8988T (cell line): ENCODE data around the gene PIGT.

Source experiments
- DNase-seq: peaks from one replicate; pipeline ENCODE4 v3.0.0; 2011

The PIGT gene

DNA sequence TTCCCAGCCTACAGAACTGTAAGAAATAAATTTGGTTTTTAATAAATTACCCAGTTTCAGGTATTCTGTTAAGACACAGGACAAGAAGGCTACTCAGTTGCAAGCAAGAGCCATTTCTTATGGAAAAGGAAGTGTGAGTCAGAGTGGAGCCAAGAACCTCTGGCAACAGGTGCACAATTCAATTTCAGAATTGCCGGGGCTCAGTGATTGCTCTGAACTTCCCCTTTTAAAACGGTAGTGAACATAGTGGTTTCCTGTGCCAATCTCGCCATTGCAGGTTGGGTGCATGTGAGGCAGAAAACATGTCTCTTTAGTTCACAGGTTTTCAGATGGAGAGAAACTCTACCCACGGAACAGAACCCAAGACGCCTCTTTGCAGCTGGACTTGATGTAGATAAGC lies 16.4 kb downstream of the PIGT start:
- DNase-seq = no peak

DNA sequence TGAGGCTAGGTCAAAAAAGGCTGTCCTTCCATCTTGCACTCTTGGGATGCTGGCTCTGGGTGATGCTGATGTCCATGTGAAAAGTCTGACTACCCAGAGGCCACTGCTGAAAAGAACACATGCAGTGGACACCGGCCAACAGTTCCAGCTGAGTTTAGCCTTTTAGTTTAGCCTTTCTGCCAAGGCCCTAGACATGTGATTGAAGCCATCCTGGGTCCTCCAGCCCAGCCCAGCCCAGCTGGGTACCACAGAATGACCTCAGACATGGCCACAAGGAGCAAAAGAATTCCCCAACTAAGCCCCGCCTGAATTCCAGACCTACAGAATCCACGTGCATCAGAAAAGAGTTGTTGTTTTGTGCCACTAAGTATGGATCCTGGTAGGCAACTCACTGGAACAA lies 17.4 kb downstream of the PIGT start:
- DNase-seq = no peak

DNA sequence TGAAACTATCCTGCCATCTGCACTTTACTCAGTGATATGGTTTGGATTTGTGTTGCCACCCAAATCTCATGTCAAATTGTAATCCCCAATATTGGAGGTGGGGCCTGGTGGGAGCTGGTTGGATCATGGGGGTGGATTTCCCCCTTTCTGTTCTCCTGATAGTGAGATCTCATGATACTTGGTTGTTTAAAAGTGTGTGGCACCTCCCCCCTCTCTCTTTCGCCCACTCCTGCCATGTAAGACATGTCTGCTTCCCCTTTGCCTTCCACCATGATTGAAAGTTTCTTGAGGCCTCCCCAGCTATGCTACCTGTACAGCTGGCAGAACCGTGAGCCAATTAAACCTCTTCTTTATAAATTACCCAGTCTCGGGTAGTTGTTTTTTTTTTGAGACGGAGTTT lies 18.0 kb downstream of the PIGT start:
- no peak for DNase-seq

DNA sequence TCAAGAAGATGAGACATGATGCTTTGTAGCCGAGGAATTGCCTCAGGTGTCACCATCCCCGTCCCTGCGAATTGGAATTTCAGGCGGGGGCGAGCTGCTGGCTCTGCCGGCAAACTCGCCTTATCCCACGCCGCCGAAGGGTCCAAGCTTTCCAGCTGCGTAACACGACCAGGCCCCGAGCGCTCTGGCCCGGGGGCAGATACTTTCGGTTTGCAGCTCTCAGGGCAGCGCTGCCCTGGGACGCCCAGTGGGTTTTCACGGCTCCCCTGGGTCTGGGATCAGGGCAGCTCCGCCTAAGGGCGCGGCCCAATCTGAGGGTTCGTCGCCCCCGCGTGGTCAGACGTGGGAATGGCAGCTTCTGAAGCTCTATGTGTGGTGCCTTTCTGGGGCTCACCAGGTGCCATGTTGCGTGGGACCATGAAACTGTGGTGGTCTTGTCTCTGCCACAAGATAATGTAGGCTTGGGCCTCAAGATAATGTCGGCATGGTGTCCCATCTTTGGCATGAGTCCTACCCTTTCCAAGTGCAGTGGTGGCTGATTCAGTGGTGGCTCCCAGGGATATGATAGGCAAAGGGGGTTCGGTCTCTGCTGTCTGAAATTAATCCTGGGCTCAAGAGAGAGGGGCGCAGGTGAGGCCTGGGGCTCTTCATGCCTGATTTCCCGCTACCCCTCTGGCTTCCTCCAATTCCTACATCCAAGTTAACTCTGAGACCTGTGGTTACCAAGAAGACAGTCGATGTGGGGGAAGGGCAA lies 21.0 kb downstream of the PIGT start:
- DNase-seq = peak; percentile 84

DNA sequence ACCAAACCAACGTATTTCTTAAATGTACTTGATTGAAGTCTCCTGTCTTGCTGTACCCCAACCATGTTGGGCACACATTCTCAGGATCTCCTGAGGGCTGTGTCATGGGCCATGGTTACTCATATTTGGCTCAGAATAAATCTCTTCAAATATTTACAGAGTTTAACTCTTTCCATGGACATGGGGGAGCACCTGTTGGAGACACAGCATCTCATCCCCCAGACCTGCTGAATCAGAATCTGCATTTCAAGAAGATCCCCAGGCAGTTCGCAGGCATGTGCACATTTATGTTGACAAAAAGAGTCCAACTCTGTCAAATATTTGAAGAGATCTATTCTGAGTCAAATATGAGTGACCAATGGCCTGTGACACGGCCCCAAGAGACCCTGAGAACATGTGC lies 24.5 kb downstream of the PIGT start:
- DNase-seq = no peak

DNA sequence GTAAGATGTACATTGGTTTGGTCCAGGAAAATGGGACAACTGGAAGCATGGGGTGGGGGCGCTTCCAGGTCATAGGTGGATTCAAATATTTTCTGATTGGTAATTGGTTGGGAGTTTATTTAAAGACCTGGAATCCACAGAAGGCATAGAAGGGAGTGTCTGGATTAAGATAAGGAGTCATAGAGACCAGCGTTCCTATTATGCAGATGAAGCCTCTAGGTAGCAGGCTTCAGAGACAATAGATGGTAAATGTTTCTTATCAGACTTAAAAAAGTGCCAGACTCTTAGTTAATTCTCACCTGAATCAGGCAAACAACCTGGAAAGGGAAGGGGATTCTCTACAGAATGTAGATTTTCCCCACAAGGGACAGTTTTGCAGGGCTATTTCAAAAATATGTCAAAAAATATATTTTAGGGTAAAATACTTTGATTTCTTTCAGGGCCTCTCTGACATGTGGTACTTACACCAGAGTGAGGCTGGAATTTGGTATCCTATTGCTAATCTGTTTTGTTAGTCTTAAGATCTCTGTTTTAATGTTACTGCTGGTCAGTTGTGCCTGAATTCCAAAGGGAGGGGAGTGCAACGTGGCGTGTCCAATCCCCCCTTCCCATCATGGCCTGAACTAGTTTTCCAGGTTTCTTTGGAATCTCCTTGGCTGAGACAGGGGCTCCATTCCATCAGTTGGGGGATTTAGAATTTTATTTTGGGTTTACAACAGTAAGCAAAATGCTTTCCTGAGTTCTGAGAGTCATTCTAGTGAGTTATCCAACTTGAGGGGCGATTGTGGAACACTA lies 25.1 kb downstream of the PIGT start:
- DNase-seq = no peak

DNA sequence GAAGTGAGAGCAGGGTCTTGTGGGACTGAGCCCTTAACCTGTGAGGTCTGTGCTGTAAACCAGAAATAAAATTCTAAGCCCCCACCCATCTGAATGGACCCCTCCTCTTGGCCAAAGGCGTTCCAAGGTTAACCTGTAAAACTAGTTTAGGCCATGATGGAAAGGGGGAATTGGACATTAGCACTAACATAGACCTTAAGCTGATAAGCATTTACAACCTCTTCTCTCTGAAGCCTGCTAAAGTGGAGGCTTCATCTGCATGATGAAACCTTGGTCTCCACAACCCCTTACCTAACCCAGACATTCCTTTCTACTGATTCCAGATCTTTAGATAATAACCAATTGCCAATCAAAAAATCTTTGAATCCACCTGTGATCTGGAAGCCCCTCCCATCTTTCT lies 25.8 kb downstream of the PIGT start:
- no peak for DNase-seq

DNA sequence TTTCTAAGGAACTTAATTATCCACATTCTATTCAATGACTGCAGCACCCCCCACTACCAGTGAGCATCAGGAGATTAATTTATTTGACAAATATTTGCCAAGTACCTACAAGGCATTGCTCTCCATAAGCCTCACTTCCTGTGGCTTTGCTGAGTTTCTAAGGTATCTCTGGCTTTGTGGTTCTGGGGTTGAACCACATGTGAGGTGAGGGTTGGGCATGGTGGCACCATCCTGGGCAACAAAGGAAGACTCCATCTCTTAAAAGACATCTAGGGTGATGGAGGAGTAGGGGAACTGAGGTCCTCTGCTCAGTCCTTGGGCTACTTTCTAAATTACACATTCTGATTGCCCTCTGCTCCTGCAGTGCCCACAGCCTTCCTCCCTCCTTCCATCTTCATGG lies 28.1 kb downstream of the PIGT start:
- DNase-seq = no peak

DNA sequence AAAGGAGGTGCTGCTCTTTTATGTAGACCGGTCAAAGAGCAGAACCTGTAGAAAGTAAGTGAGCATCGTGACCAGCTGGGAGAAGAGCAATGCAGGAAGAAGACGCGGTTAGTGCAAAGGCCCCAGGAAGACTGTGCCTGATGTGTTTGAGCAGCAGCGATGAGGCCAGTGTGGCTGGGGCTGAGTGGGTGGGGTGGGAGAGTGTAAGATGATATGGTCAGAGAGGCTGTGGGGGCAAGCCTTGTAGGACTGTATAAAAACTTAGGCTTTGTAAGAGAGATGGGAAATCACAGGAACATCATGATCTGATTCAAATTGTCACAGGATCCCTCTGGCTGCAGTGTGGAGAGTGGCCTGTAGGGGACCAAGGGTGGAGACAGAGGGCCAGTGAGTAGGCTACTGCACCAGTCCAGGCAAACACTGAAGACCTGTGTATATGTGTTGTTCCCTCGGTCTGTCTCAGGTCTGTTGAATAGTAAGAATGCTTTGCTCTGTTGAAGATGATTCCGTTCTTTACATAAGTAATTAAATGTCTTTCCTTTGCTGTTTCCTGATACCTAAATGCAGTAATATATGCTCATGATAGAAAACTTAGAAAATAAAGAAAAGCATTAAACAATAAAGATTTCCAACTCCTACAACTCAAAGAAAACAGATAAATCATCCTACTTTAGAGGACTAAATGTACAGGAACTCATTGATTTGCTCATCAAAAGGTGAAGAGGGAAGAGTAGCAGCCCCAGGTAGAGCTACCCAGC lies 30.0 kb downstream of the PIGT start:
- DNase-seq = peak; percentile 49

DNA sequence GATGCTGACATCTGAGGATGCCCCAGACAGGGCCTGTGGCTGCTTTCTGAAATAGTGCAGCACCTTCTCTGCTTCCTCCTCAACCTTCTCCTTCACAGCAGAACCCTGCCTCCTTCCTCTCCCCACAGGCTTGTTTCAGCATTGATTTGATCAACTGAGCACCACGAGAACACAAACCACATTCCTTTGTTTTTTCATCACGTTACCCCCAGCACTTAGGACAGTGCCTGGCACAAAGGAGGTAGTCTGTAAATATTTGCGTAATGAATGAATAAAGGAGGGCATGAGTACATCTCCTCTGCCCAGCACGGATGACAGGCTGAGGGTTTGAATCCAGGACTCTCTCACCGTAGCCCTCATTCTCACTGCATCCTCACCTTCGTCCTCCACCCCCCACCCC lies 32.3 kb downstream of the PIGT start:
- DNase-seq = no peak

DNA sequence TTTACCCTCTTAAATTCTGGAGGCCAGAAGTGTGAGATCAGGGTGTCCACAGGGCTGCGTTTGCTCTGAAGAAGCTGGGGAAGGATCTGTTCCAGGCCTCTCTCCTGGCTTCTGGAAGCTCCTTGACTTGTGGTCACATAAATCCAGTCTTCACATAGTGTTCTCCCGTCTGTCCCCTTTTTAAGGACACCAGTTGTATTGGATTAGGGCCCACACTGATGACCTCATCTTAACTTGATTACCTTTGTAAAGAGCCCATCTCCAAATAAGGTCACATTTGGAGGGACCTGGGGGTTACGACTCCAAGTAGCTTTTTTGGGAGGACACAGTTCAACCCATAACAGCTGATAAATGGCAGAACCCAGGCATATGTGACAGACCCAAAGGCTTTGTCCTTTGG lies 33.6 kb downstream of the PIGT start:
- no peak for DNase-seq

DNA sequence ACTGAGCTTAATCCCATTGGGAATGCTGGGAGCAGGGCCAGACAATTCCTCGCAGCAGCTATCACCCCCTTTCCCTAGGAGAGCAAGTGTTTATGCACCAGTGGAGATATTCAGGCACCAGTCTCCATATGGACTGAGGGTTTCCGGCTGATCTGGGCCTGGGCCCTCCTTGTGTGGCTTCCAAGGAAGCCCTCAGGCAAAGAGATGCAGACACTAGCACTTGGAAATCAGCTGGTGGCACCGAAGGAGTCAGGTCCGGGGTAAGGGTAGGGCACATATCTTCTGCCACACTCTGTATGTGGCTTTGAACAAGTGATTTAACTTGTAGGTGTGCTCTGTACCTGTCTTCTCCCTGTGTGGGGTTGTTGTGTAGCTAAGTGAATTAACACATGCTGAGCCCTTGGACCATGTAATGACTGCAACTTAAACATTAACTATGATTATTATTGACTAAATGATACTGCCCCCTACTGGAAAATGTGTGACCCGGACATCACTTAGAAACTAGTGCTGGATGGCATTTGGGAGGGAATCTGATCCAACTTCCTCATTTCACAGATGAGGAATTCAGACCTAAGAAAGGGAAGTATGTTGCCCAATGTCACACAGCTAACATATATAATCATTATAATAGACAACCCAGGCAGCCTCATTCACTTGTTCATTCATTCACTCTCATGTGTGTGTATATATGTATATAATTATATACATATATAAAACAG lies 34.3 kb downstream of the PIGT start:
- peak; percentile 27 for DNase-seq

DNA sequence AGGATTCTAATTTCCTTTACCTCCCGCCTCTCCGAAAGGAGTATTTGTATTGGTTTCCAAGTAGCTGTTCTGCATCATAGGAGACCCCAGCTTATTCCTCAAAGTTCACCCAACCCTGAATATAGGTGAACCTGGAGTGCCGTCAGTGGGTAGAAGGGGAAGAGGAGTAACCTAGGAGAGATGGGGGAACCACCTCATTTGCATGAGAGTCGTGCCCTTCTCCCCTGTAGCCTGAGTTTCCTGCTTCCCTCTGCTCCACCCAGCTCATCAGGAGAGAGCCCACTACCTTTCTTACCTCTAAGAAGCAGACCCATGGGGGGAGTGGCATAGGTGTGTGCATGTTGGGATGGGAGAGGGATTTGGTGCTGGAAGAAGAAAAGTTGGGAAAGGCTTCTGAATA lies 36.3 kb downstream of the PIGT start:
- DNase-seq = no peak

DNA sequence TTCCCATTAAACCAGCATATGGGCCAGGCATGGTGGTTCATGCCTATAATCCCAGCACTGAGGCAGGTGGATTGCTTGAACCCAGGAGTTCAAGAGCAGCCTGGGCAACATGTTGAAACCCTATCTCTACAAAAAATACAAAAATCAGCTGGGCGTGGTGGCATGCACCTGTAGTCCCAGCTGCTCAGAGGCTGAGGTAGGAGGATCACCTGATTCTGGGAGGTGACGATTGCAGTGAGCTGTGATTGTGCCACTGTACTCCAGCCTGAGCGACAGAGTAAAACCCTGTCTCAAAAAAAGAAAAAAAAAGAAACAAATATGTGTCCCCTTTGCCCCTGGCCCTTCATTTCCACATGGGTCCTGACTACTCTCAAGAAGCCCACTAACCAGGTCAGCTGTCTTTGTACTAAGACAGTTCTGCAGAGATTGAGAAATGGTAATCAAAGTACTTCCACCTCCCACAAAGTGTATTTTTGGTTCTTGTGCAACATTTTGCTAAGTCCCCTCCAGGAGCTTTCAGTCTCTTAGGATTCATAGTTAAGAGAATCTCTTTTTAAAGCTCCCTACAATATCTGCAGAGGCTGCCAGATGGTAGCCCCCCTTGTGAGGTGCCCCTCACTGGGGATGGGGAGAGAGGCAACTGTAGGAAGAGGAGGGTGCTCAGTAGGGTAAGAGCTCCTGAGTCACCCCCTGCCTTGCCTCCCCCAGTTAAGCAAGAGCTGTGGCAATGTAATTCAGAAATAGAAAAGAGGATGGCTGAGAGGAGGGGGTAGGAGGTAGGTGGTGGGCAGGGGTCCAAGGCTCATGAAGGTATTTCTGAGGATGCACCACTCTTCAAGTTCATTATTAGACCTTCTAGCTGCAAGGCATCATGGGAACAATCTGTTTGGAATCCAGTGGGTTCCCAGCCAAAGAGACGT lies 37.1 kb downstream of the PIGT start:
- no peak for DNase-seq

DNA sequence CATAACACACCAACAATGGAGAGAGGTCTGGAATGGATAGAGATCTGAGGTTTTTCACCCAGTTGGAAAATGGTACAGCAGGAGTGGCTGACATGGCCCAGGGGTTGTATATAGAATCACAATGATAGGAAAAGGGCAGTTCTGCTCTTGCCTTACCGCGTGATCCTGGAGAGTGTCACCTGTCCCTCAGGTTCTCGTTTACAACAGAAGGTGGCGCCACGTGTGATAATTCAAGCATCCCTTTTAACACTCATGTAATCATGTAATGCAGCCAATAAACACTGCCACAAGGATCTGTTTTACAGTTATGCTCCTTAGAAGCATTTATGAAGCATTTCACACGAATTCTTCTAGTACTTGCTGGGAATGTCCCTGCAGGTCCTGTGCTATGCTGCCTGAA lies 40.7 kb downstream of the PIGT start:
- DNase-seq = no peak

DNA sequence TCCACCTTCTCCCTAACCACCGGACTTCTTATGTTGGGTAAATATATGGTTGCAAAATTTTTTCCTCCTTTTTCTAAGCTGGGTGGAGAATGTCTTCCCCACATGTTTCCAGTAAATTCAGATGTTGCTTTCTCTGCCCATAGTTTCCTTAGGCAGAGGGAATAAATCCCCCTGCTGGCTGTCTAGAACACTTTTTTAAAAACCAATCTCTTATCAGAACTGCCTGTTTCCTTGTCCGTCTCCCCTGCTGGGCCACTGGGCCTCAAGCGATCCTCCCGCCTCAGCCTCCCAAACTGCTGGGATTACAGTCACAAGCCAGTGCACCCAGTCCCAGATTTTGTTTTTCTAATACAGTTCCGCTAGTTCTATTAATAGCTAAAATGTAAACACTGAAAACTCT lies 43.7 kb downstream of the PIGT start:
- DNase-seq = no peak

DNA sequence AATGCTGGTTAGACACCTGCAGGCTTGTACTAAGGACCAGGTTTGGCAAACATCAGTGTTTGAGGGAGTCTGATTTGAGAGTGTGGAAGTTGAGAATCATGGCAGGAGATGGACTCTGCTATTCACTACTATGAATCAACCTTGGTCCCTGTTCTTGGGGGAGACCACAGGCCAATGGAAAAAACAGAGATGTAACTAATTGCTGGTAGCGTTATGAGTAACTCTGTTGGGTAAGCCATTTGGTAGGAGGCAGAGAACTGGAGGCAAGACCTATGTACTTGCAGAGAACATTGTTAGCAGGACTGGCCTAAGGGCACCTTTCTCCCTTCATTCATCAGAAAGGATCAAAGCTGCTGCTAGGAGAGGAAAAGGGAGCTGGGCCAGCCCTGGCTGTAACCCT lies 45.3 kb downstream of the PIGT start:
- DNase-seq = no peak

DNA sequence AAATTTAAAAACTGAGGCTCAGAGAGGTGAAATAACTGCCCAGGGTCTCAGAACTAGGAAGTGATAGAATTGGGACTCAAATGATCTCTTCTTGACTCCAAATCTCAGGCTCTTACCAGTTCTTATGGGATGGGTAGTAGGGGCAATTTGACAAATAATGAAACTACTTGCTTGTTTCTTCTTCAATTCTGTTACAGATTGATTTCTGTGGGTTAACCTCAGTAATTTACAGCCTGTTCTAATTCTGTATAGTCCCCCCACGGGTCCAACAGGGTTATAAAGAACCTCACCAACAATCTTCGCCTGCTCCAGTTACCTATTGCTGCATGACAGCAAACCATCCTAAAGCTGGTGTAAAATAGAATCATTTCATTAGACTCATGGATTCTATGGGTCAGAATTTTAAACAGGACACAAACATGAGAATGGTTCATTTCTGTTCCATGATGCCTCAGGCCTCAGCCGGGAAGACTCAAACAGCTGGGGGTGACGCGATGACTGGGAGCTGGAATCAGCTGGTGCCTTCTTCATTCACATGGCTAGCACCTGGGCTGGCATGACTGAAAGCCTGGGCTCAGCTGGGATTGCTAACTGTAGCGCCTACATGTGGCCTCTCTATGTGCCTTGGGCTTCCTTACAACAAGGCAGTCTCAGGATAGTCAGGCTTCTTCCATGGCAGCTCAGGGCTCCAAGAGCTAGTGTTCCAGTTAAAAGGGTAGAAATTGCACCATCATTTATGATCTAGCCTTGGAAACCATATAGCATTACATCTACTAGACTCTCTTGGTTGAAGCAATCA lies 47.0 kb downstream of the PIGT start:
- no peak for DNase-seq

DNA sequence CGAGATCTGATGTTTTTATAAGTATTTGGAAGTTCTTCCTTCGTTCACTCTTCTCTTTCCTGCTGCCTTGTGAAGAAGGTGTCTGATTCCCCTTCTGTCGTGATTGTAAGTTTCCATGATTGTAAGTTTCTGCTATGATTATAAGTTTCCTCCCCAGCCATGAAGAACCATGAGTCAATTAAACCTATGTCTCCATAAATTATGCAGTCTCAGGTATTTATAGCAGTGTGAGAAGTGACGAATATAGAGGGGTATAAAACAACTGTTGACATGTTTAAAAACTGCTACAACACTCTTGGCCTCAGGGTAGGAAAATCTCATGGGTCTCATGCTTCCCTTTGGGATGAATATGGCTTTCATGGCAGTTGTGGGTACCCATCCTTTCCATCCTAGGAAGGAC lies 47.8 kb downstream of the PIGT start:
- no peak for DNase-seq

DNA sequence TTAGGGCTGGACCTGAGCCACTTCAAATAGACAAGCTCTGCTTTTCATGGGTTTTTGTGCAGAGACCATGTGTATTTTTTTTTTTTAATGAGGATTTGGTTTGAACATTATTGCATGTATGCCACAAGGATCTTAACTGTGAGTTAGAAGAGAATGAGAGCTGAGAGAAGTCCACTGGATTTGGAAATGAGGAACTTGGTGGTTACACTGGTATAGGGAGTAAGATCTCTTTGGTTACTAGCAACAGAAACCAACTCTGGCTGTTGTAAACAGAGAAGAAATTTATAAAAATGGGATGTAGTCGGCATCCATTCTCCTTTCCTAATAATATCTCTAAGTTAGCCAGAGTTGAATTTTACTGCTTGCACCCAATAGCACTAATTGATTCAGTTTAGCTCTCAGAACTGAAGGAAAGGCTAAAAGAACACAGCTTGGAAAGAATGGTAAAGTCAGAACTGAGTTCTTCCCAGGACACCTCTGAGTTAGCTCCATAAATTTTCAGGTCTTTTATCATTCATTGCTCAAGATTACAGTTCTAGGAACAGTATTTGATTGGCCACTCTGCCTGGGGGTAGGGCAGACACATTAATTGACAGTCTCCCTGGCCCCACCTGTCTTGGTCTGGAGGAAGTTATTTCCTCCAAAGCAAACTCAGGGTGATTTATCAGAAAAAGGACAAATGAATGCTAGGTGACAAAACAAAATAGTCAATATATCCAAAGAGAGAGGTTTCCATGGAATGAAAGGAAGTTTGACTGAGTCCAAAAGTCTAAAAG lies 49.7 kb downstream of the PIGT start:
- no peak for DNase-seq
